Testis (tissue), 3 donors: ENCODE data around the gene NHERF1. TPM values are rescaled to one million over a fixed set of nuclear protein-coding genes. Genes with fewer than 3 reads are reported as not detected.

Experiments
- DNase-seq: peaks from one replicate; pipeline ENCODE4 v3.0.0-alpha.2; 2019
- H3K27ac ChIP-seq, 2 donors: fragments of 200-600 bp; sonication (generic); one replicate each; pipeline ENCODE4 v1.5.1; 2019
- H3K27me3 ChIP-seq: fragments of 200-600 bp; sonication (generic); one replicate; pipeline ENCODE4 v1.5.1; 2019
- H3K36me3 ChIP-seq: fragments of 200-600 bp; sonication (generic); one replicate; pipeline ENCODE4 v1.5.1; 2017; ENCODE audit warnings: low read depth; ENCODE audit errors: missing control alignments
- H3K4me1 ChIP-seq: fragments of 200-600 bp; sonication (generic); one replicate; pipeline ENCODE4 v1.5.1; 2019
- H3K4me3 ChIP-seq, 2 donors: fragments of 200-600 bp; sonication (generic); one replicate each; pipeline ENCODE4 v1.5.1; 2017 to 2019
- H3K9me3 ChIP-seq: fragments of 200-600 bp; sonication (generic); one replicate; pipeline ENCODE4 v1.5.1; 2017
- CTCF ChIP-seq, 3 experiments: fragments of 450-650 bp in 2 of 3; fragments of 200-600 bp in 1 of 3; sonication (generic) in 1 of 3; IDR thresholded peaks; one replicate each; pipeline ENCODE4 v1.5.1; 2016 to 2019; ENCODE audit warnings: antibody characterized with exemption in 3 of 3, mild to moderate bottlenecking in 2 of 3, moderate library complexity in 1 of 3
- POLR2A ChIP-seq: fragments of 450-650 bp; IDR thresholded peaks from one replicate; pipeline ENCODE4 v1.6.1; 2017; ENCODE audit warnings: antibody characterized with exemption, mild to moderate bottlenecking, moderate library complexity
- WGBS, 2 donors: methylation state at CpG; one replicate each; pipeline ENCODE4 v1.1.5; 2018; 5-methylcytosine and 5-hydroxymethylcytosine counted together
- intact Hi-C: fragments of 100-400 bp; cut with DNase I; formaldehyde crosslinking; loops from one replicate; pipeline ENCODE4 v1.15.1; 2023; ENCODE audit warnings: low total_unique reads
- polyA plus RNA-seq: library from polyadenylated mRNA; stranded (reverse); fragments of 350-450 nt; fragmentation: Illumina TruSeq; extraction: RNeasy Lipid Tissue Mini Kit (QIAGEN cat#74804); gene quantifications from one replicate; pipeline ENCODE4 v1.2.3, GENCODE V29; 2014; ENCODE audit warnings: low read depth, low replicate concordance; ENCODE audit not compliant: insufficient read depth
- total RNA-seq, 2 donors: library from RNA; depleted of rRNA; stranded (reverse); fragments of >200 nt; gene quantifications; one replicate each; pipeline ENCODE4 v1.2.3, GENCODE V29; 2016

NHERF1 gene
- total and polyA plus RNA-seq, 3 donors from 2014 or later = 26.9 to 69.2 (median 28.6) TPM

DNA sequence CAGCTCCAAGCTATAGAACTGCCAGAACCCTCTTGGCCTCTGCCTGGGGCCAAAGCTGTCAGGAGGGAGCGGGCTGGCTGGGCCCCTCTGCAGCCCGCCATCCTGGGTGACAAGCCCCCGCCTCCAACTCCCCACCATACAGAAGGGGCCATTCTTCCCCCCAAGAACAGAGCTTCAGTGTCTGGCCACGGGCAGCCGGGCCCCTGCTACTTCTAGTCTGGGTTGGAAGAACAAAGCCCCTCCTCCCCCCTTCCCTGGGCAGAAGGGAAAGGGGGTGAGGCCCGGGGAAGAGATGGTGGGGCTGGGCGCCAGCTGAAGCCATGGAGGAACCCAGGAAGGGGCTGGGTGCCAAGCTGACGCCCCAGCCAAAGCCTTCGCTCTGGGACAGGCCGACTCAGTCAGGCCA is 18.7 kb downstream of the NHERF1 start:
- intact Hi-C loops = no loop called here
- TF ChIP-seq POLR2A = no peak
- no peak for TF ChIP-seq CTCF (IDR thresholded peaks at IDR 0.05)
- peaks cover 17% of the 10 kb centered on the region for H3K4me1 ChIP-seq
- H3K27me3 ChIP-seq = no peaks in the 10 kb centered on the region
- H3K27ac ChIP-seq = peak overlapping the region; percentile 51 to 59
- no peak overlapping the region for H3K4me3 ChIP-seq
- 60 to 69% methylated on average over 5 to 10 of the region's 10 CpGs for WGBS, 2 donors
- no peaks in the 10 kb centered on the region for H3K36me3 ChIP-seq
- no peaks in the 10 kb centered on the region for H3K9me3 ChIP-seq
- DNase-seq = no peak

DNA sequence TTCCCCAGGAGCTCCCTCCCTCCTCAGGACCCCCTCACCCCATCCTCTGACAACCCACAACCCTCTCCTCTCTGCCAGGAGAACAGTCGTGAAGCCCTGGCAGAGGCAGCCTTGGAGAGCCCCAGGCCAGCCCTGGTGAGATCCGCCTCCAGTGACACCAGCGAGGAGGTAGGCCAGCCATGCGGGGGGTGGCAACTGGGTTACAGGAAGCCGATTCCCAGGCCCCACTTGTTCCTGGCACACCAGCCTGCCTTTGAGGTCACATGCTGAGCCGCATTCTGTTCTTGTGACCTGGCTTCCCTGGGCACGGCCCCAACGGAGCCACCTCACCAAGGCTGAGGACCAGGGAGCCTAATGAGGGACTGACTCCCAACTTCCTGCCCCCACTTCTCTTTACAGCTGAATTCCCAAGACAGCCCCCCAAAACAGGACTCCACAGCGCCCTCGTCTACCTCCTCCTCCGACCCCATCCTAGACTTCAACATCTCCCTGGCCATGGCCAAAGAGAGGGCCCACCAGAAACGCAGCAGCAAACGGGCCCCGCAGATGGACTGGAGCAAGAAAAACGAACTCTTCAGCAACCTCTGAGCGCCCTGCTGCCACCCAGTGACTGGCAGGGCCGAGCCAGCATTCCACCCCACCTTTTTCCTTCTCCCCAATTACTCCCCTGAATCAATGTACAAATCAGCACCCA is 19.8 kb downstream of the NHERF1 start:
- no peak for TF ChIP-seq CTCF (IDR thresholded peaks at IDR 0.05)
- TF ChIP-seq POLR2A = no peak
- intact Hi-C loops = no loop called here
- Histone ChIP-seq H3K4me1 (peaks cover 9% of the 10 kb centered on the region), H3K27ac (peak overlapping the region; percentile 51 to 59), H3K27me3 (no peaks in the 10 kb centered on the region), H3K9me3 (no peaks in the 10 kb centered on the region), H3K4me3 (no peak overlapping the region), H3K36me3 (no peaks in the 10 kb centered on the region)
- DNase-seq = peak; percentile 71
- 52 to 58% methylated on average over 17 of the region's 17 CpGs for WGBS, 2 donors

DNA sequence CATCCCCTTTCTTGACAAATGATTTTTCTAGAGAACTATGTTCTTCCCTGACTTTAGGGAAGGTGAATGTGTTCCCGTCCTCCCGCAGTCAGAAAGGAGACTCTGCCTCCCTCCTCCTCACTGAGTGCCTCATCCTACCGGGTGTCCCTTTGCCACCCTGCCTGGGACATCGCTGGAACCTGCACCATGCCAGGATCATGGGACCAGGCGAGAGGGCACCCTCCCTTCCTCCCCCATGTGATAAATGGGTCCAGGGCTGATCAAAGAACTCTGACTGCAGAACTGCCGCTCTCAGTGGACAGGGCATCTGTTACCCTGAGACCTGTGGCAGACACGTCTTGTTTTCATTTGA is 20.3 kb downstream of the NHERF1 start:
- intact Hi-C loops = no loop called here
- Histone ChIP-seq H3K36me3 (no peaks in the 10 kb centered on the region), H3K4me1 (peaks cover 10% of the 10 kb centered on the region), H3K27ac (peak overlapping the region in 1 of 2 donors; percentile 59), H3K9me3 (no peaks in the 10 kb centered on the region), H3K4me3 (no peak overlapping the region), H3K27me3 (no peaks in the 10 kb centered on the region)
- no peak for DNase-seq
- 75 to 78% methylated on average over 4 to 7 of the region's 7 CpGs for WGBS, 2 donors
- TF ChIP-seq CTCF (IDR thresholded peaks at IDR 0.05) (no peak), POLR2A (no peak)

GRCh38 chr17:74769266-74769855 is 20.9 kb downstream of the NHERF1 start:
- peaks cover 10% of the 10 kb centered on the region for H3K4me1 ChIP-seq
- DNase-seq = no peak
- WGBS, 2 donors = 47 to 68% methylated on average over 5 to 6 of the region's 6 CpGs
- no peak overlapping the region for H3K27ac ChIP-seq
- H3K36me3 ChIP-seq = no peaks in the 10 kb centered on the region
- TF ChIP-seq POLR2A (no peak), CTCF (IDR thresholded peaks at IDR 0.05) (no peak)
- H3K4me3 ChIP-seq = no peak overlapping the region
- no peaks in the 10 kb centered on the region for H3K9me3 ChIP-seq
- intact Hi-C loops = no loop called here
- H3K27me3 ChIP-seq = no peaks in the 10 kb centered on the region
